Liver (tissue), 3 donors: ENCODE data around the gene MYL6B.

Source experiments
- EGR1 ChIP-seq, 2 donors: IDR thresholded peaks; 2 replicates each; pipeline ENCODE4 v1.6.1; 2016 to 2018; ENCODE audit warnings: antibody characterized with exemption in 2 of 2, low read depth in 2 of 2
- FOXA2 ChIP-seq: IDR thresholded peaks from 2 replicates; pipeline ENCODE4 v1.6.1; 2016; ENCODE audit warnings: antibody characterized with exemption
- GABPA ChIP-seq, 2 donors: IDR thresholded peaks in 1 of 2; conservative IDR thresholded peaks in 1 of 2; 2 replicates each; pipeline ENCODE4 v1.6.1; 2016; ENCODE audit warnings: antibody characterized with exemption in 2 of 2, mild to moderate bottlenecking in 1 of 2, moderate library complexity in 1 of 2
- HNF4A ChIP-seq, 2 donors: conservative IDR thresholded peaks; 2 replicates each; pipeline ENCODE4 v1.6.1; 2016; ENCODE audit warnings: antibody characterized with exemption in 2 of 2, mild to moderate bottlenecking in 2 of 2
- JUND ChIP-seq, 2 donors: IDR thresholded peaks; 2 replicates each; pipeline ENCODE4 v1.6.1; 2016; ENCODE audit warnings: antibody characterized with exemption in 2 of 2
- RAD21 ChIP-seq, 2 donors: IDR thresholded peaks; 2 replicates each; pipeline ENCODE4 v1.6.1; 2016; ENCODE audit warnings: antibody characterized with exemption in 2 of 2, mild to moderate bottlenecking in 2 of 2
- RXRA ChIP-seq, 2 donors: IDR thresholded peaks; 2 replicates each; pipeline ENCODE4 v1.6.1; 2017 to 2018; ENCODE audit warnings: antibody characterized with exemption in 2 of 2, mild to moderate bottlenecking in 1 of 2
- TAF1 ChIP-seq: conservative IDR thresholded peaks from 2 replicates; pipeline ENCODE4 v1.6.1; 2016; ENCODE audit warnings: antibody characterized with exemption, mild to moderate bottlenecking
- TF ChIP-seq, protein P1 (sequence below): fragments of 150-350 bp; IDR thresholded peaks from 2 replicates; pipeline ENCODE4 v1.5.1; 2017; ENCODE audit warnings: improper control_type of control experiment, low read depth, low read length; ENCODE audit not compliant: missing input control
- TF ChIP-seq, protein P2 (sequence below): IDR thresholded peaks from 2 replicates; pipeline ENCODE4 v1.6.1; 2016; ENCODE audit warnings: antibody characterized with exemption, mild to moderate bottlenecking
- TF ChIP-seq, protein P3 (sequence below): IDR thresholded peaks from 2 replicates; pipeline ENCODE4 v1.6.1; 2016; ENCODE audit warnings: antibody characterized with exemption
- TF ChIP-seq, protein P4 (sequence below): IDR thresholded peaks from 2 replicates; pipeline ENCODE4 v1.6.1; 2016; ENCODE audit warnings: antibody characterized with exemption
- TF ChIP-seq, protein P5 (sequence below): IDR thresholded peaks from 2 replicates; pipeline ENCODE4 v1.6.1; 2016; ENCODE audit warnings: antibody characterized with exemption
- donor health status: healthy.
- donor health status: healthy.

DNA sequence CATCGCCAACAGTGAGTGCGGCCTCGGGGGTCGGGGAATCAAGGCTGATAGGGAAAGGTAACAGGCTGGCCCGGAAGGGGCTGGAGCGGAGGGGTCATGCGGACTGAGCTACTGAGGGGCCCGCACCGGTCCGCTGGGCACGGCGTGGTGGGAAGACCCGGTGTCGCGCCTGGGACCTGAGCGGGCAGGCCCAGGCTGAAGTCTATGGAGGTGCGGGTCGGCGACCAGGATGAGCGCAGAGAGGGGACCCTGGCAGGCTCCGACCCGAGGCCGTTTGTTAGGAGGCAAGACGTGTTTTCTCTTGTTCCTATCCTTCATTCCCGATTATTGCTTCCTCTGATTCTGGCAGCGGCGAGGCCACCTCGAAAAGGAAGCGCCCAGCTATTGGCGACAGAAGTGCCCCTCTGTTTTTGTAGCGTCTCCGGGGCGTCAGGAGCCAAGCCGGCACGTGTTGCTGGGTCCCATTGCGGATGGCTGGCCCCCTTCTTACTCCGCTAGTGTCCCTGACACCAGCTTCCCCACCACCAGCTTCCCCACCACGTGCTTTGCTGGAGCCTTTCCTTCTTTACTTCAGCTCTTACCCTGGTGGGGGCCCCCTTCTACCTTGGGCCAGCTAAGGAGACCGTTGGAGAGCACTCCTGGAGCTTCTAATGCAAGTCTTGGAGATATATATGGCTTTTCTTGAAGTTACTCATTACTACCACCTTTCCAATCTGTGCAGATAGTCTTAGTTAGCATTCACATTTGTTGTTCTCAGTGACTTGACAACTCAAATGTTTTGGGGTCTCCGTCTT, 47.4 kb upstream of the MYL6B start:
- TF ChIP-seq, protein P1, sequence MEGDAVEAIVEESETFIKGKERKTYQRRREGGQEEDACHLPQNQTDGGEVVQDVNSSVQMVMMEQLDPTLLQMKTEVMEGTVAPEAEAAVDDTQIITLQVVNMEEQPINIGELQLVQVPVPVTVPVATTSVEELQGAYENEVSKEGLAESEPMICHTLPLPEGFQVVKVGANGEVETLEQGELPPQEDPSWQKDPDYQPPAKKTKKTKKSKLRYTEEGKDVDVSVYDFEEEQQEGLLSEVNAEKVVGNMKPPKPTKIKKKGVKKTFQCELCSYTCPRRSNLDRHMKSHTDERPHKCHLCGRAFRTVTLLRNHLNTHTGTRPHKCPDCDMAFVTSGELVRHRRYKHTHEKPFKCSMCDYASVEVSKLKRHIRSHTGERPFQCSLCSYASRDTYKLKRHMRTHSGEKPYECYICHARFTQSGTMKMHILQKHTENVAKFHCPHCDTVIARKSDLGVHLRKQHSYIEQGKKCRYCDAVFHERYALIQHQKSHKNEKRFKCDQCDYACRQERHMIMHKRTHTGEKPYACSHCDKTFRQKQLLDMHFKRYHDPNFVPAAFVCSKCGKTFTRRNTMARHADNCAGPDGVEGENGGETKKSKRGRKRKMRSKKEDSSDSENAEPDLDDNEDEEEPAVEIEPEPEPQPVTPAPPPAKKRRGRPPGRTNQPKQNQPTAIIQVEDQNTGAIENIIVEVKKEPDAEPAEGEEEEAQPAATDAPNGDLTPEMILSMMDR: no peak
- TF ChIP-seq, protein P2, sequence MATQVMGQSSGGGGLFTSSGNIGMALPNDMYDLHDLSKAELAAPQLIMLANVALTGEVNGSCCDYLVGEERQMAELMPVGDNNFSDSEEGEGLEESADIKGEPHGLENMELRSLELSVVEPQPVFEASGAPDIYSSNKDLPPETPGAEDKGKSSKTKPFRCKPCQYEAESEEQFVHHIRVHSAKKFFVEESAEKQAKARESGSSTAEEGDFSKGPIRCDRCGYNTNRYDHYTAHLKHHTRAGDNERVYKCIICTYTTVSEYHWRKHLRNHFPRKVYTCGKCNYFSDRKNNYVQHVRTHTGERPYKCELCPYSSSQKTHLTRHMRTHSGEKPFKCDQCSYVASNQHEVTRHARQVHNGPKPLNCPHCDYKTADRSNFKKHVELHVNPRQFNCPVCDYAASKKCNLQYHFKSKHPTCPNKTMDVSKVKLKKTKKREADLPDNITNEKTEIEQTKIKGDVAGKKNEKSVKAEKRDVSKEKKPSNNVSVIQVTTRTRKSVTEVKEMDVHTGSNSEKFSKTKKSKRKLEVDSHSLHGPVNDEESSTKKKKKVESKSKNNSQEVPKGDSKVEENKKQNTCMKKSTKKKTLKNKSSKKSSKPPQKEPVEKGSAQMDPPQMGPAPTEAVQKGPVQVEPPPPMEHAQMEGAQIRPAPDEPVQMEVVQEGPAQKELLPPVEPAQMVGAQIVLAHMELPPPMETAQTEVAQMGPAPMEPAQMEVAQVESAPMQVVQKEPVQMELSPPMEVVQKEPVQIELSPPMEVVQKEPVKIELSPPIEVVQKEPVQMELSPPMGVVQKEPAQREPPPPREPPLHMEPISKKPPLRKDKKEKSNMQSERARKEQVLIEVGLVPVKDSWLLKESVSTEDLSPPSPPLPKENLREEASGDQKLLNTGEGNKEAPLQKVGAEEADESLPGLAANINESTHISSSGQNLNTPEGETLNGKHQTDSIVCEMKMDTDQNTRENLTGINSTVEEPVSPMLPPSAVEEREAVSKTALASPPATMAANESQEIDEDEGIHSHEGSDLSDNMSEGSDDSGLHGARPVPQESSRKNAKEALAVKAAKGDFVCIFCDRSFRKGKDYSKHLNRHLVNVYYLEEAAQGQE: no peak
- no peak for TF ChIP-seq FOXA2
- no peak for TF ChIP-seq TAF1
- TF ChIP-seq JUND (IDR thresholded peaks at IDR 0.05): no peak
- TF ChIP-seq, protein P3, sequence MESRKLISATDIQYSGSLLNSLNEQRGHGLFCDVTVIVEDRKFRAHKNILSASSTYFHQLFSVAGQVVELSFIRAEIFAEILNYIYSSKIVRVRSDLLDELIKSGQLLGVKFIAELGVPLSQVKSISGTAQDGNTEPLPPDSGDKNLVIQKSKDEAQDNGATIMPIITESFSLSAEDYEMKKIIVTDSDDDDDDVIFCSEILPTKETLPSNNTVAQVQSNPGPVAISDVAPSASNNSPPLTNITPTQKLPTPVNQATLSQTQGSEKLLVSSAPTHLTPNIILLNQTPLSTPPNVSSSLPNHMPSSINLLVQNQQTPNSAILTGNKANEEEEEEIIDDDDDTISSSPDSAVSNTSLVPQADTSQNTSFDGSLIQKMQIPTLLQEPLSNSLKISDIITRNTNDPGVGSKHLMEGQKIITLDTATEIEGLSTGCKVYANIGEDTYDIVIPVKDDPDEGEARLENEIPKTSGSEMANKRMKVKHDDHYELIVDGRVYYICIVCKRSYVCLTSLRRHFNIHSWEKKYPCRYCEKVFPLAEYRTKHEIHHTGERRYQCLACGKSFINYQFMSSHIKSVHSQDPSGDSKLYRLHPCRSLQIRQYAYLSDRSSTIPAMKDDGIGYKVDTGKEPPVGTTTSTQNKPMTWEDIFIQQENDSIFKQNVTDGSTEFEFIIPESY: no peak
- TF ChIP-seq GABPA (IDR thresholded peaks at IDR 0.05 in 1 of 2, conservative IDR thresholded peaks at IDR 0.05 in 1 of 2): no peak
- no peak for TF ChIP-seq RXRA (IDR thresholded peaks at IDR 0.05)
- no peak for TF ChIP-seq RAD21 (IDR thresholded peaks at IDR 0.05)
- no peak for TF ChIP-seq HNF4A (conservative IDR thresholded peaks at IDR 0.05)
- TF ChIP-seq EGR1 (IDR thresholded peaks at IDR 0.05; ENCODE audit: low read depth in 2 of 2): no peak
- TF ChIP-seq, protein P4, sequence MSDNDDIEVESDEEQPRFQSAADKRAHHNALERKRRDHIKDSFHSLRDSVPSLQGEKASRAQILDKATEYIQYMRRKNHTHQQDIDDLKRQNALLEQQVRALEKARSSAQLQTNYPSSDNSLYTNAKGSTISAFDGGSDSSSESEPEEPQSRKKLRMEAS: no peak
- TF ChIP-seq, protein P5, sequence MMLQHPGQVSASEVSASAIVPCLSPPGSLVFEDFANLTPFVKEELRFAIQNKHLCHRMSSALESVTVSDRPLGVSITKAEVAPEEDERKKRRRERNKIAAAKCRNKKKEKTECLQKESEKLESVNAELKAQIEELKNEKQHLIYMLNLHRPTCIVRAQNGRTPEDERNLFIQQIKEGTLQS: no peak
